MM.1S (cell line): ENCODE results near the gene UBE3B.

Experiments
- EZH2 ChIP-seq: fragments of 300-600 bp; sonication (generic); optimal IDR thresholded peaks from 2 replicates; pipeline ENCODE3; 2017; ENCODE audit warnings: low read depth, mild to moderate bottlenecking, antibody characterized with exemption, low read length, mixed read lengths
- TF ChIP-seq, protein P1 (sequence below): fragments of 300-600 bp; sonication (generic); IDR thresholded peaks from 2 replicates; pipeline ENCODE4 v1.5.1; 2016; ENCODE audit warnings: antibody characterized with exemption, low read length, mixed read lengths

DNA sequence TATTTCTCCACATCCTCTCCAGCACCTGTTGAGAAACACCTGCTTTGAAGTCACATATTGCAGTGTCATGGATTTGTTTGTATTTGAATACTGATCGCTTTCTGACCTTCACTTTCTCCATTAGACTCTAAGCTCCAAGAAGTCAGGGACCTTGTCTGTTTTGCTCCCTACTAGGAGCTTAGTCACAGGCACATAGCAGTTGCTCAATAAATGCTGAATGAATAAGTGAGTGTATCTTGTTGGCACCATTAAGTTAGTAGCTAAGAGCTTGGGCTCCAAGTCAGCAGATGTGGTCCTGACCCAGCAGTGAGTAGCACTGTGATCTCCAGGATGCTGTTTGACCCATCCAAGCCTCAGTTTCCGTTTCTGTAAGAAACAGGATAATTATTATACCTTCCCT, 106.3 kb downstream of the UBE3B start:
- TF ChIP-seq, protein P1, sequence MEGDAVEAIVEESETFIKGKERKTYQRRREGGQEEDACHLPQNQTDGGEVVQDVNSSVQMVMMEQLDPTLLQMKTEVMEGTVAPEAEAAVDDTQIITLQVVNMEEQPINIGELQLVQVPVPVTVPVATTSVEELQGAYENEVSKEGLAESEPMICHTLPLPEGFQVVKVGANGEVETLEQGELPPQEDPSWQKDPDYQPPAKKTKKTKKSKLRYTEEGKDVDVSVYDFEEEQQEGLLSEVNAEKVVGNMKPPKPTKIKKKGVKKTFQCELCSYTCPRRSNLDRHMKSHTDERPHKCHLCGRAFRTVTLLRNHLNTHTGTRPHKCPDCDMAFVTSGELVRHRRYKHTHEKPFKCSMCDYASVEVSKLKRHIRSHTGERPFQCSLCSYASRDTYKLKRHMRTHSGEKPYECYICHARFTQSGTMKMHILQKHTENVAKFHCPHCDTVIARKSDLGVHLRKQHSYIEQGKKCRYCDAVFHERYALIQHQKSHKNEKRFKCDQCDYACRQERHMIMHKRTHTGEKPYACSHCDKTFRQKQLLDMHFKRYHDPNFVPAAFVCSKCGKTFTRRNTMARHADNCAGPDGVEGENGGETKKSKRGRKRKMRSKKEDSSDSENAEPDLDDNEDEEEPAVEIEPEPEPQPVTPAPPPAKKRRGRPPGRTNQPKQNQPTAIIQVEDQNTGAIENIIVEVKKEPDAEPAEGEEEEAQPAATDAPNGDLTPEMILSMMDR: no peak
- TF ChIP-seq EZH2: no peak
